B cell (primary cell): ENCODE data around the gene LRCH1. TPM values are rescaled to one million over a fixed set of nuclear protein-coding genes. Genes with fewer than 3 reads are reported as not detected.

Experiments
- ATAC-seq: fragments of 200-7000 bp; cut with Tn5 transposase; one replicate; pipeline ENCODE4 v1.10.0; 2021; ENCODE audit warnings: low read depth, mild to moderate bottlenecking, moderate number of reproducible peaks, moderate library complexity
- CTCF ChIA-PET: fragments of 350-600 bp; sonication (Branson Sonifier 250); formaldehyde crosslinking; loops from one replicate; lab custom pipeline; 2021; ENCODE audit warnings: antibody characterized with exemption, inconsistent platforms; lab: Charles Lee
- POLR2A ChIA-PET: fragments of 350-600 bp; sonication (Branson Sonifier 250); formaldehyde crosslinking; loops from one replicate; lab custom pipeline; 2021; ENCODE audit warnings: antibody characterized with exemption; lab: Charles Lee
- DNase-seq: peaks from one replicate; pipeline ENCODE4 v3.0.0; 2013
- H2AFZ ChIP-seq: 2 replicates; pipeline ENCODE4 v1.6.1; 2012; ENCODE audit warnings: mild to moderate bottlenecking, low read depth, low read length; ENCODE audit not compliant: insufficient read depth, poor library complexity, severe bottlenecking
- H3K27ac ChIP-seq, 2 donors: 1 replicate in 1 of 2; 2 replicates in 1 of 2; pipeline ENCODE4 v1.5.1; 2012 to 2013; ENCODE audit warnings: low read length in 2 of 2, mild to moderate bottlenecking in 2 of 2, moderate library complexity in 1 of 2
- H3K27me3 ChIP-seq, 4 experiments: fragments of 200-600 bp in 1 of 4; sonication (generic) in 1 of 4; replicated peaks in 1 of 4; 1 replicate in 2 of 4; 2 replicates in 2 of 4; pipeline versions ENCODE4 v1.6.1 to v1.7.0; 2013 to 2016; ENCODE audit warnings: low read length in 3 of 4, mild to moderate bottlenecking in 2 of 4, mixed read lengths in 1 of 4, moderate library complexity in 1 of 4; ENCODE audit not compliant: insufficient read depth in 4 of 4, control insufficient read depth in 3 of 4; ENCODE audit errors: control extremely low read depth in 1 of 4
- H3K36me3 ChIP-seq, 2 experiments: replicated peaks in 1 of 2; 1 replicate in 1 of 2; 2 replicates in 1 of 2; pipeline versions ENCODE4 v1.6.1 to v1.7.1; 2013; ENCODE audit warnings: low read length in 1 of 2; ENCODE audit not compliant: insufficient read depth in 2 of 2, control insufficient read depth in 1 of 2; ENCODE audit errors: control extremely low read depth in 1 of 2, extremely low read depth in 1 of 2
- H3K4me1 ChIP-seq, 2 donors: fragments of 200-600 bp in 1 of 2; sonication (generic) in 1 of 2; 1 replicate in 1 of 2; 2 replicates in 1 of 2; pipeline versions ENCODE4 v1.5.1 to v1.6.1; 2013 to 2017; ENCODE audit warnings: low read length in 2 of 2; ENCODE audit not compliant: control insufficient read depth in 2 of 2, insufficient read depth in 2 of 2
- H3K4me2 ChIP-seq: replicated peaks from 2 replicates; pipeline ENCODE3; 2012; ENCODE audit warnings: mild to moderate bottlenecking, low read depth, low read length; ENCODE audit not compliant: poor library complexity, severe bottlenecking
- H3K4me3 ChIP-seq, 5 experiments: fragments of 200-600 bp in 1 of 5; sonication (generic) in 1 of 5; 1 replicate in 3 of 5; 2 replicates in 2 of 5; pipeline versions ENCODE4 v1.5.1 to v1.7.0; 2011 to 2016; ENCODE audit warnings: low read length in 4 of 5, mild to moderate bottlenecking in 4 of 5, low read depth in 2 of 5, control low read depth in 1 of 5, moderate library complexity in 1 of 5; ENCODE audit not compliant: insufficient read depth in 1 of 5; ENCODE audit errors: control extremely low read depth in 1 of 5, extremely low read depth in 1 of 5
- H3K79me2 ChIP-seq: fragments of 200-600 bp; sonication (generic); one replicate; pipeline ENCODE4 v1.6.0; 2016; ENCODE audit warnings: low read length; ENCODE audit not compliant: control insufficient read depth, insufficient read depth
- H3K9ac ChIP-seq: fragments of 200-600 bp; sonication (generic); 2 replicates; pipeline ENCODE4 v1.6.1; 2017; ENCODE audit warnings: mild to moderate bottlenecking, low read length, moderate library complexity
- H3K9me3 ChIP-seq, 3 donors: one replicate each; pipeline versions ENCODE4 v1.6.1 to v1.7.1; 2013; ENCODE audit warnings: low read length in 2 of 3; ENCODE audit not compliant: control insufficient read depth in 2 of 3, insufficient read depth in 1 of 3; ENCODE audit errors: control extremely low read depth in 1 of 3
- H4K20me1 ChIP-seq: 2 replicates; pipeline ENCODE4 v1.6.0; 2012; ENCODE audit warnings: mild to moderate bottlenecking, low read length; ENCODE audit not compliant: insufficient read depth, control insufficient read depth, poor library complexity, severe bottlenecking
- H3K27ac Mint-ChIP-seq: one replicate; pipeline ENCODE4 v1.8.0; 2021; ENCODE audit warnings: mixed read lengths
- H3K27me3 Mint-ChIP-seq: one replicate; pipeline ENCODE4 v1.8.0; 2021; ENCODE audit warnings: mixed read lengths
- H3K4me1 Mint-ChIP-seq: one replicate; pipeline ENCODE4 v1.8.0; 2021; ENCODE audit warnings: mixed read lengths
- H3K4me3 Mint-ChIP-seq: one replicate; pipeline ENCODE4 v1.8.0; 2021; ENCODE audit warnings: mixed read lengths
- H3K9me3 Mint-ChIP-seq: one replicate; pipeline ENCODE4 v1.8.0; 2022; ENCODE audit warnings: mixed read lengths; ENCODE audit not compliant: insufficient read depth
- CTCF ChIP-seq: fragments of 200-600 bp; IDR thresholded peaks from one replicate; pipeline ENCODE4 v1.8.0; 2022; ENCODE audit warnings: antibody characterized with exemption, mild to moderate bottlenecking
- EZH2 ChIP-seq: IDR thresholded peaks from 2 replicates; pipeline ENCODE4 v1.6.1; 2012; ENCODE audit warnings: borderline replicate concordance, low read depth, mild to moderate bottlenecking, moderate library complexity, low read length; ENCODE audit not compliant: insufficient read depth, poor library complexity, severe bottlenecking
- WGBS: methylation state at CpG from one replicate; pipeline ENCODE4 v1.1.5; 2013; ENCODE audit warnings: missing lambda C conversion rate; ENCODE audit not compliant: insufficient coverage; 5-methylcytosine and 5-hydroxymethylcytosine counted together
- intact Hi-C: fragments of 100-400 bp; cut with micrococcal nuclease; formaldehyde crosslinking; loops from one replicate; pipeline ENCODE4 v1.10.0; 2022
- polyA plus RNA-seq: library from polyadenylated mRNA; depleted of rRNA; stranded (reverse); fragments of >200 nt; gene quantifications from 2 replicates; pipeline ENCODE4 v1.2.3, GENCODE V29; 2012
- total RNA-seq, 2 donors: library from RNA; stranded (reverse); fragments of 120-200 nt in 1 of 2; gene quantifications; 1 replicate in 1 of 2; 2 replicates in 1 of 2; pipeline versions ENCODE4 v1.2.3 to v1.2.4, GENCODE V29; 2013 to 2022

Gene LRCH1
- total and polyA plus RNA-seq, 2 donors (not counting 1 experiment from before 2014, with no cell fraction given) = 13.0 to 50.3 TPM

DNA sequence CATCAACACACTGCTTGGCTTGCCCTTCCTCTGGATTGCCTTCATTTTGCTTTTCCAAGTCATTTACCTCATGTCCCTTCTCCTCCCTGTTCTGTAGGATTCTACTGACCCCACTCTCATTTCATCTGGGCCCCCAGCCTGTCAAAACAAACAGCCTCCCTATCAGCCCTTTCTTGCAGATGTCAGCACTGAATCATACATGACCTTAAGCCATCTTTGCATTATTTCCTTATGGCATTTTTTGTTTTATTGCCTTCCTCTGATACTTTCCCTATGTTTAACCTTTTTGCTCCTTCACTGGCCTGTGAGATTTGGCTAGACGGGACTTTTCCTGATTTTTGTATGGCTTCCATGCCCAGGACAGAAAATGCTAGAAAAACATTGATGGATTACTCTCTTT lies 8.7 kb downstream of the LRCH1 start:
- Mint-ChIP-seq H3K4me3 (no peak overlapping the region), H3K27ac (no peak overlapping the region), H3K27me3 (no peaks in the 10 kb centered on the region), H3K4me1 (peaks cover 39% of the 10 kb centered on the region), H3K9me3 (no peaks in the 10 kb centered on the region)
- ChIA-PET POLR2A (no interaction called here), CTCF (interaction anchor here (1.6 to 2.2 kb wide), 2 partner anchors 10 kb away, joined by 6 to 7 read pairs; no protein-coding TSS in a partner anchor)
- peak overlapping the region; percentile 1 for H3K4me2 ChIP-seq
- H3K27ac ChIP-seq = peak overlapping the region in 1 of 2 donors; percentile 40
- no peak overlapping the region for H2AFZ ChIP-seq
- peaks cover 69% of the 10 kb centered on the region for H4K20me1 ChIP-seq
- ATAC-seq = no peak
- no peaks in the 10 kb centered on the region for H3K27me3 ChIP-seq
- peaks cover 96% of the 10 kb centered on the region for H3K79me2 ChIP-seq
- TF ChIP-seq EZH2 (no peak), CTCF (no peak)
- no peak for DNase-seq
- H3K36me3 ChIP-seq = peaks cover 0 to 3% of the 10 kb centered on the region in 2 experiments
- intact Hi-C loops = no loop called here
- H3K9me3 ChIP-seq = no peaks in the 10 kb centered on the region
- no CpG with 5 or more reads among the region's 1 CpG for WGBS
- H3K4me1 ChIP-seq = peaks cover 50 to 53% of the 10 kb centered on the region in 2 donors
- H3K4me3 ChIP-seq = no peak overlapping the region
- H3K9ac ChIP-seq = no peak overlapping the region

- peaks cover 96% of the 10 kb centered on the region for H3K79me2 ChIP-seq
- Mint-ChIP-seq H3K27ac (no peak overlapping the region), H3K27me3 (no peaks in the 10 kb centered on the region), H3K4me1 (peaks cover 35% of the 10 kb centered on the region), H3K9me3 (no peaks in the 10 kb centered on the region), H3K4me3 (no peak overlapping the region)
- H3K27ac ChIP-seq = no peak overlapping the region
- no peaks in the 10 kb centered on the region for H3K9me3 ChIP-seq
- 100% methylated on average over 1 of the region's 2 CpGs for WGBS
- H3K27me3 ChIP-seq = no peaks in the 10 kb centered on the region
- ATAC-seq (no peak), DNase-seq (no peak)
- H4K20me1 ChIP-seq = peaks cover 73% of the 10 kb centered on the region
- H2AFZ ChIP-seq = no peak overlapping the region
- TF ChIP-seq EZH2 = no peak
- TF ChIP-seq CTCF = no peak
- no peak overlapping the region for H3K9ac ChIP-seq
- peaks cover 0 to 3% of the 10 kb centered on the region in 2 experiments for H3K36me3 ChIP-seq
- H3K4me1 ChIP-seq = peaks cover 50 to 53% of the 10 kb centered on the region in 2 donors
- intact Hi-C loops = no loop called here
- H3K4me2 ChIP-seq = peak overlapping the region; percentile 12
- H3K4me3 ChIP-seq = no peak overlapping the region
- ChIA-PET POLR2A (no interaction called here), CTCF (interaction anchor here (2.2 kb wide), 1 partner anchor 10 kb away, joined by 7 read pairs; no protein-coding TSS in a partner anchor)
Observed at GRCh38 chr13:46562152-46562551, 9.2 kb downstream of the LRCH1 start.
